ENCODE results near the gene SAFB. TPM values are rescaled to one million over a fixed set of nuclear protein-coding genes. Genes with fewer than 3 reads are reported as not detected.

Gene SAFB
- total RNA-seq, 1 donor from 2014 or later = 97.1 TPM

GRCh38 chr19:5676772-5677105 is 53.9 kb downstream of the SAFB start:
- TF ChIP-seq, protein P1, sequence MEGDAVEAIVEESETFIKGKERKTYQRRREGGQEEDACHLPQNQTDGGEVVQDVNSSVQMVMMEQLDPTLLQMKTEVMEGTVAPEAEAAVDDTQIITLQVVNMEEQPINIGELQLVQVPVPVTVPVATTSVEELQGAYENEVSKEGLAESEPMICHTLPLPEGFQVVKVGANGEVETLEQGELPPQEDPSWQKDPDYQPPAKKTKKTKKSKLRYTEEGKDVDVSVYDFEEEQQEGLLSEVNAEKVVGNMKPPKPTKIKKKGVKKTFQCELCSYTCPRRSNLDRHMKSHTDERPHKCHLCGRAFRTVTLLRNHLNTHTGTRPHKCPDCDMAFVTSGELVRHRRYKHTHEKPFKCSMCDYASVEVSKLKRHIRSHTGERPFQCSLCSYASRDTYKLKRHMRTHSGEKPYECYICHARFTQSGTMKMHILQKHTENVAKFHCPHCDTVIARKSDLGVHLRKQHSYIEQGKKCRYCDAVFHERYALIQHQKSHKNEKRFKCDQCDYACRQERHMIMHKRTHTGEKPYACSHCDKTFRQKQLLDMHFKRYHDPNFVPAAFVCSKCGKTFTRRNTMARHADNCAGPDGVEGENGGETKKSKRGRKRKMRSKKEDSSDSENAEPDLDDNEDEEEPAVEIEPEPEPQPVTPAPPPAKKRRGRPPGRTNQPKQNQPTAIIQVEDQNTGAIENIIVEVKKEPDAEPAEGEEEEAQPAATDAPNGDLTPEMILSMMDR (IDR thresholded peaks at IDR 0.05) = no peak
- Mint-ChIP-seq H3K27ac (ENCODE audit: unreplicated experiment) (no peak overlapping the region), H3K4me3 (ENCODE audit: unreplicated experiment) (no peak overlapping the region)

DNA sequence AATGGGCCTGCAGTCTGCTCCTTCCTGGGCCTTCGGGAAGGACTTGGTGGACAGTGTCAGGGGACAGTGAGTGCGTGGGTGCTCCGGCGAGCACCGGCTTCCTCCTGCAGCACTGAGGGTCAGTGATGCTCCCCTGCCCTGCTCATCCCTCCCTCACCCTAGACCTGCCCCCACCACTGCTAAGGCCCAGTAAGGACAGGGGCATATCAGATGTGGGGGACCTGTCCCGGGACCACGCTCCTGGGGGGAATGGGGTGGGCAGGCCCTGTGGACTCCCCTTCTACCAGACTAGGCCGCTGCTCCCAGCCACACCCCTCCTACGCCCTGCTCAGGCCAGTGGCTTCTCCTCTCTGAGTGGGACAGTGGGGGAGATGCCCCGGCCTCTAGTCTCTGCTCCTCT is 54.3 kb downstream of the SAFB start:
- peaks cover 17% of the 10 kb centered on the region for H3K4me1 Mint-ChIP-seq (ENCODE audit: unreplicated experiment)
- H3K9me3 Mint-ChIP-seq (ENCODE audit: unreplicated experiment) = no peaks in the 10 kb centered on the region
- H3K36me3 Mint-ChIP-seq (ENCODE audit: unreplicated experiment) = peaks cover 2% of the 10 kb centered on the region
- no peak overlapping the region for H3K4me3 Mint-ChIP-seq (ENCODE audit: unreplicated experiment)
- no peak for DNase-seq (ENCODE audit: extremely low spot score, unreplicated experiment)
- TF ChIP-seq, protein P1 (IDR thresholded peaks at IDR 0.05) = no peak
- H3K27me3 Mint-ChIP-seq (ENCODE audit: unreplicated experiment) = no peaks in the 10 kb centered on the region
- no peak overlapping the region for H3K27ac Mint-ChIP-seq (ENCODE audit: unreplicated experiment)

More at GRCh38 chr19:5676772-5677105, 53.9 kb downstream of the SAFB start:
- Mint-ChIP-seq H3K4me1 (ENCODE audit: unreplicated experiment) (peaks cover 15% of the 10 kb centered on the region), H3K9me3 (ENCODE audit: unreplicated experiment) (no peaks in the 10 kb centered on the region), H3K27me3 (ENCODE audit: unreplicated experiment) (no peaks in the 10 kb centered on the region), H3K36me3 (ENCODE audit: unreplicated experiment) (peaks cover 3% of the 10 kb centered on the region)
- DNase-seq (ENCODE audit: extremely low spot score, unreplicated experiment) = no peak

DNA sequence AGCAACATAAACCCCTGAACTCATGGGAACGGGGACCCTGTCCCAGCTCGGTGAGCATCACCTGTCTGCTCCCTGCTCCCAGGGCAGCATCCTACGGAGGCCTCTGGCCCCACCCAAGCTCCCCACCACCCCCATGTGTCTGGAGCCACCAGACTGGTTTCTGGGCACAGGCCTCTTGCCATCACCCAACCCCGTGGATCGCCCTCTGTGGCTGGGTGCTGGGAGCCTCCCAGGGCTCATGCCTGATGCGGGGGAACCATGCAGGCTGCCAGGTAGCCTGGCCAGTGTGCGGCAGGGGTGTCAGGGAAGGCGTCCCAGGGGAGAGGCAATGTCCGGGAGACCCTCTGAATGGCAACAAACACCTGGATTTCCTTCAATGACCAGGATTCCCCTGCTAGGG is 54.7 kb downstream of the SAFB start:
- H3K36me3 Mint-ChIP-seq (ENCODE audit: unreplicated experiment) = peaks cover 2% of the 10 kb centered on the region
- peaks cover 19% of the 10 kb centered on the region for H3K4me1 Mint-ChIP-seq (ENCODE audit: unreplicated experiment)
- no peak overlapping the region for H3K27ac Mint-ChIP-seq (ENCODE audit: unreplicated experiment)
- TF ChIP-seq, protein P1 (IDR thresholded peaks at IDR 0.05) = no peak
- H3K4me3 Mint-ChIP-seq (ENCODE audit: unreplicated experiment) = no peak overlapping the region
- DNase-seq (ENCODE audit: extremely low spot score, unreplicated experiment) = no peak
- no peaks in the 10 kb centered on the region for H3K27me3 Mint-ChIP-seq (ENCODE audit: unreplicated experiment)
- no peaks in the 10 kb centered on the region for H3K9me3 Mint-ChIP-seq (ENCODE audit: unreplicated experiment)

GRCh38 chr19:5678071-5678718 is 55.3 kb downstream of the SAFB start:
- Mint-ChIP-seq H3K9me3 (ENCODE audit: unreplicated experiment) (no peaks in the 10 kb centered on the region), H3K27ac (ENCODE audit: unreplicated experiment) (no peak overlapping the region)

GRCh38 chr19:5679289-5680083 is 56.6 kb downstream of the SAFB start:
- H3K9me3 Mint-ChIP-seq (ENCODE audit: unreplicated experiment) = no peaks in the 10 kb centered on the region

More at GRCh38 chr19:5678071-5678718, 55.3 kb downstream of the SAFB start:
- peaks cover 19% of the 10 kb centered on the region for H3K4me1 Mint-ChIP-seq (ENCODE audit: unreplicated experiment)
- TF ChIP-seq, protein P1 (IDR thresholded peaks at IDR 0.05) = no peak
- H3K4me3 Mint-ChIP-seq (ENCODE audit: unreplicated experiment) = no peak overlapping the region
- no peaks in the 10 kb centered on the region for H3K27me3 Mint-ChIP-seq (ENCODE audit: unreplicated experiment)
- no peak for DNase-seq (ENCODE audit: extremely low spot score, unreplicated experiment)
- H3K36me3 Mint-ChIP-seq (ENCODE audit: unreplicated experiment) = peaks cover 2% of the 10 kb centered on the region

More at GRCh38 chr19:5679289-5680083, 56.6 kb downstream of the SAFB start:
- TF ChIP-seq, protein P1 (IDR thresholded peaks at IDR 0.05) = no peak
- DNase-seq (ENCODE audit: extremely low spot score, unreplicated experiment) = no peak
- H3K4me1 Mint-ChIP-seq (ENCODE audit: unreplicated experiment) = peaks cover 19% of the 10 kb centered on the region
- no peaks in the 10 kb centered on the region for H3K27me3 Mint-ChIP-seq (ENCODE audit: unreplicated experiment)
- H3K4me3 Mint-ChIP-seq (ENCODE audit: unreplicated experiment) = peak overlapping the region; percentile 91
- peaks cover 2% of the 10 kb centered on the region for H3K36me3 Mint-ChIP-seq (ENCODE audit: unreplicated experiment)
- H3K27ac Mint-ChIP-seq (ENCODE audit: unreplicated experiment) = peak overlapping the region; percentile 100

Measured in osteocyte (in vitro differentiated cells).